ENCODE results near the gene ADGRB2. TPM values are rescaled to one million over a fixed set of nuclear protein-coding genes. Genes with fewer than 3 reads are reported as not detected.

ADGRB2 gene
- total RNA-seq, 4 donors from 2014 or later = 2.2 to 4.6 (median 3.3) TPM

DNA sequence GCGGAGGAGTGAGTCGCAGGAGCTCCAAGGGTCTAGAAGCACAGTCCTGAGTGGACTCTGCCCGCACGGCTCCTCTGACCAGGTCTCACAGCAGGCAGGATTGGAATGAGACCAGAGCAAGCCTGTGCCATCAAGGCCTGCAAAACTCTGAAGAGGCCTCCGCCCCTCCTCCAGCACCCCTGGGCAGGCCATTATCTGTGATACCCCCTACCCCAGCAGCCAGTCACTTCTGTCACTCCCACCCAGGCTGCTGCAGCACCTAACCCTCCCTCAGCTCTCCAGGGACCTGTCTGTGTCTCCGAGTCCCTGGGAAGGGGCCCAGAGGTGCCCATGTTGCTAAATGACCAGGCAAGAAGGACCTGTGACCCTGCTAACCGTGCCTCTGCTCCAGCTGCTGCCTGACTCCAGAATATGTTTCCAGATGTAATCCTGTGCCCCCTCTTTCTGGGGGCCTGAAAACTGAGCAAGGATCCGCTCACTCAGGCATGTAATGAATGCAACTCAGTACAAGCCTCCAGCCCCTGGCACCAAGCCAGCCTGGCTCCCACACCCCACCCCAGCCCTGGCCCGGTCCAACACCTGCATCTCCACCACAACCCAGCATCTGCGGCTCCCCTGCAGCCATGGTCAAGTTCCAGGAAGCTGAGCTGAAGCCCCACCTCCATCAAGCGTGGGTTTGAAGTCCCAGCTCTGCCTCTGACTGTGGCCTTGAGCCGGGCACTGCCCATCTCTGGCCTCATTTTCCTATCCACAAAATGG lies 38.2 kb downstream of the ADGRB2 start:
- intact Hi-C loops (cut with DNase I; ENCODE audit: low total_unique reads) = no loop called here
- TF ChIP-seq POLR2A (IDR thresholded peaks at IDR 0.05) (no peak), CTCF (IDR thresholded peaks at IDR 0.05) (no peak)
- DNase-seq (ENCODE audit: low spot score in 2 of 2) = no peak

GRCh38 chr1:31725134-31725533 lies 39.0 kb downstream of the ADGRB2 start:
- DNase-seq (ENCODE audit: low spot score in 2 of 2) = no peak
- 88 to 95% methylated on average over 10 of the region's 10 CpGs for WGBS, 2 donors
- H3K4me3 ChIP-seq (ENCODE audit: low read depth, poor library complexity, severe bottlenecking) = no peak overlapping the region
- intact Hi-C loops (cut with DNase I; ENCODE audit: low total_unique reads) = no loop called here
- TF ChIP-seq POLR2A (IDR thresholded peaks at IDR 0.05) = no peak
- no peak for TF ChIP-seq CTCF (IDR thresholded peaks at IDR 0.05)

More for the DNA sequence above, 38.2 kb downstream of the ADGRB2 start:
- 74 to 77% methylated on average over 11 to 12 of the region's 12 CpGs for WGBS, 2 donors
- no peak overlapping the region for H3K4me3 ChIP-seq (ENCODE audit: low read depth, poor library complexity, severe bottlenecking)

- no peak overlapping the region for H3K4me3 ChIP-seq (ENCODE audit: low read depth, poor library complexity, severe bottlenecking)
- TF ChIP-seq CTCF (IDR thresholded peaks at IDR 0.05) (no peak), POLR2A (IDR thresholded peaks at IDR 0.05) (no peak)
- no peak for DNase-seq (ENCODE audit: low spot score in 2 of 2)
- 38 to 46% methylated on average over 5 of the region's 5 CpGs for WGBS, 2 donors
- intact Hi-C loops (cut with DNase I; ENCODE audit: low total_unique reads) = no loop called here
These were observed 40.2 kb downstream of the ADGRB2 start for GRCh38 chr1:31723828-31724359.

GRCh38 chr1:31718327-31718897 lies 45.7 kb downstream of the ADGRB2 start:
- WGBS, 2 donors = 31 to 55% methylated on average over 4 of the region's 4 CpGs
- intact Hi-C loops (cut with DNase I; ENCODE audit: low total_unique reads) = no loop called here
- TF ChIP-seq POLR2A (IDR thresholded peaks at IDR 0.05) = no peak
- TF ChIP-seq CTCF (IDR thresholded peaks at IDR 0.05) = no peak
- no peak for DNase-seq (ENCODE audit: low spot score in 2 of 2)
- no peak overlapping the region for H3K4me3 ChIP-seq (ENCODE audit: low read depth, poor library complexity, severe bottlenecking)

DNA sequence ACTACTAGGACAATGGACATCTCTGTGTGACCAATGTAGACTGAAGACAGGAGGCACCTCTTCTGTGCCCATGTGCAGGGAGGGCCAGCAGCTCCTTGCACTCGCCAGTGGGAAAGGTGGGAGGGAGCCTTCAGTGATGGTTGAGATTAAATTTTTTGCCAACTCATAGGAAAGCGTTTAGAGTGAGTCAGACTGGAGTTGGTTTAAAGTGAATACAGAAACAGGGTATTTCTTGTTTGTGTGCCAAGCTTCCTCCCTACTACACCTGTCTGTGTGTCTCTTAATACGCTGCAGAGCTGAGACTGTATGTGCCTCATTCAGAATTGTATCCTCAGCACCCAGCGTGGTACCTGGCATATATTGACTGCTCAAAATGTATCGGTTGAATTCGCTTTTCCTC lies 46.8 kb downstream of the ADGRB2 start:
- intact Hi-C loops (cut with DNase I; ENCODE audit: low total_unique reads) = no loop called here
- TF ChIP-seq POLR2A (IDR thresholded peaks at IDR 0.05) (no peak), CTCF (IDR thresholded peaks at IDR 0.05) (no peak)
- no peak overlapping the region for H3K4me3 ChIP-seq (ENCODE audit: low read depth, poor library complexity, severe bottlenecking)
- no peak for DNase-seq (ENCODE audit: low spot score in 2 of 2)
- 49 to 56% methylated on average over 6 of the region's 6 CpGs for WGBS, 2 donors

All from lower leg skin (tissue), 4 donors.